ENCODE results near the gene ANKRD44. TPM values are rescaled to one million over a fixed set of nuclear protein-coding genes. Genes with fewer than 3 reads are reported as not detected.

The ANKRD44 gene
- total RNA-seq, 1 donor from 2014 or later: 3.4 TPM

DNA sequence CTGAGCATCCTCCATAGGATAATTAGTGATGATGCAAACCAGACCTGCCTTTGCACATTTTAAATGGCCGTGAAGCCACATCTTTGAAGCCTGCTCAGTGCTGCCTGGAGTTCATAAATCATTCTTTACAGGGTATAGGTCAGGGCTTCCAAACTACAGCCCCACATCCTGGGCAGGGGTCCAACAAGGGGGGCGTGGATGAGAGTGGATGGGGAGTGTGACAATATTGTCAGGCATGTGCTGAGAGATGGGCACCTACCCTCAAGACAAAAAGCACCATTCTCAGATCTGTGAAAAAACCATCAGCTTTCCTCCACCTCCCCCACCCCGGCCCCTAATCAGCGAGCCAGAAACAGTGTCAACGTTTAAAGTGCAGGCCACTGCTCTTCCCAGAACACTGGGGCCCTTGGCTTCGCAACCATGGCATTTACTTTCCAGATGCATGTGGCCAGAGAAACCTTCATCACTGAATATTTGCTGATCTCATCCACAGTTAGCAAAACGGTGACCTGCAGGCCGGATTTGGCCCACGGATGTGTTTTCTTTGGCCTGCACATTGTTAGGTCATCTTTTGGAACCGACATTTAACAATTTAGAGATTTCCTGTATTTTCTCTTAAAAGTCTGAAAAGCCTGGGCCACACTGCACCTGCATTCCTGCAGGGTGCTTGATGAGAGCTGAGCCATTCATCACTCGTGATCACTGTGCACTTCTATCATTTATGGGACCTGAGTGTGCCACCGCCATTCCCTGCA, 130.7 kb downstream of the ANKRD44 start:
- Mint-ChIP-seq H3K4me1 (peaks cover 4% of the 10 kb centered on the region), H3K9me3 (no peaks in the 10 kb centered on the region), H3K27ac (no peak overlapping the region), H3K36me3 (no peaks in the 10 kb centered on the region), H3K4me3 (no peak overlapping the region), H3K27me3 (ENCODE audit: insufficient read depth, low read depth) (peaks cover 2% of the 10 kb centered on the region)
- Histone ChIP-seq H3K9me3 (ENCODE audit: low read depth) (no peaks in the 10 kb centered on the region), H3K79me2 (ENCODE audit: low read depth) (no peaks in the 10 kb centered on the region), H2AFZ (replicated peaks) (peak overlapping the region; percentile 19), H3F3A (ENCODE audit: low read depth) (peaks cover 3% of the 10 kb centered on the region), H4K20me1 (ENCODE audit: low read depth) (no peaks in the 10 kb centered on the region), H3K4me1 (peaks cover 4% of the 10 kb centered on the region), H3K4me2 (no peak overlapping the region), H3K27ac (no peak overlapping the region), H3K36me3 (no peaks in the 10 kb centered on the region), H3K9ac (no peak overlapping the region), H3K4me3 (no peak overlapping the region), H3K27me3 (no peaks in the 10 kb centered on the region)
- DNase-seq (ENCODE audit: low spot score): no peak
- TF ChIP-seq EZH2phosphoT487 (IDR thresholded peaks at IDR 0.05) (no peak), EZH2 (IDR thresholded peaks at IDR 0.05) (no peak)
- TF ChIP-seq, protein P1, sequence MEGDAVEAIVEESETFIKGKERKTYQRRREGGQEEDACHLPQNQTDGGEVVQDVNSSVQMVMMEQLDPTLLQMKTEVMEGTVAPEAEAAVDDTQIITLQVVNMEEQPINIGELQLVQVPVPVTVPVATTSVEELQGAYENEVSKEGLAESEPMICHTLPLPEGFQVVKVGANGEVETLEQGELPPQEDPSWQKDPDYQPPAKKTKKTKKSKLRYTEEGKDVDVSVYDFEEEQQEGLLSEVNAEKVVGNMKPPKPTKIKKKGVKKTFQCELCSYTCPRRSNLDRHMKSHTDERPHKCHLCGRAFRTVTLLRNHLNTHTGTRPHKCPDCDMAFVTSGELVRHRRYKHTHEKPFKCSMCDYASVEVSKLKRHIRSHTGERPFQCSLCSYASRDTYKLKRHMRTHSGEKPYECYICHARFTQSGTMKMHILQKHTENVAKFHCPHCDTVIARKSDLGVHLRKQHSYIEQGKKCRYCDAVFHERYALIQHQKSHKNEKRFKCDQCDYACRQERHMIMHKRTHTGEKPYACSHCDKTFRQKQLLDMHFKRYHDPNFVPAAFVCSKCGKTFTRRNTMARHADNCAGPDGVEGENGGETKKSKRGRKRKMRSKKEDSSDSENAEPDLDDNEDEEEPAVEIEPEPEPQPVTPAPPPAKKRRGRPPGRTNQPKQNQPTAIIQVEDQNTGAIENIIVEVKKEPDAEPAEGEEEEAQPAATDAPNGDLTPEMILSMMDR (IDR thresholded peaks at IDR 0.05): no peak

DNA sequence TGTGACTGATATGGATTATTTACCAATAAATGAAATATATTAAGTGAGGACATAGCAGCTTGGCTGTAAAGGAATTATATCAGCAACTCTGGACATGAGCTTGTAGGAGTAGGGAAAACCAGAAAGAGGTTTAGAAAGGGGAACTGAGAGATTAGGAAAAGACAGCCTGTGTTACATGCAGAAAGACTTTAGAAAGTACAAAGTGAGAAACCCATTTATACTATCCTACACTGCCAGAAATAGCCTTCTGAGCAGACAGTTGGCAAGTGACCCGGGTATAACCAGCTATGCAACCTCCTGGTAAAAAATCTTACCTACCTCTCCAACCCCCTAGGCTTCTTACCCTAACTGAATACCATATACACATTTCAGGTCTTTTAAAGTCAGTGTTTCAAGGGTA, 134.1 kb downstream of the ANKRD44 start:
- Histone ChIP-seq H4K20me1 (ENCODE audit: low read depth) (no peaks in the 10 kb centered on the region), H3K27me3 (no peaks in the 10 kb centered on the region), H3K4me1 (no peaks in the 10 kb centered on the region), H3K27ac (no peak overlapping the region), H2AFZ (replicated peaks) (no peak overlapping the region), H3K79me2 (ENCODE audit: low read depth) (no peaks in the 10 kb centered on the region), H3K9ac (no peak overlapping the region), H3K9me3 (ENCODE audit: low read depth) (no peaks in the 10 kb centered on the region), H3K36me3 (no peaks in the 10 kb centered on the region), H3F3A (ENCODE audit: low read depth) (no peaks in the 10 kb centered on the region), H3K4me2 (no peak overlapping the region), H3K4me3 (no peak overlapping the region)
- DNase-seq (ENCODE audit: low spot score): no peak
- Mint-ChIP-seq H3K4me3 (no peak overlapping the region), H3K4me1 (peaks cover 4% of the 10 kb centered on the region), H3K27ac (no peak overlapping the region), H3K36me3 (no peaks in the 10 kb centered on the region), H3K27me3 (ENCODE audit: insufficient read depth, low read depth) (no peaks in the 10 kb centered on the region), H3K9me3 (no peaks in the 10 kb centered on the region)
- TF ChIP-seq, protein P1 (IDR thresholded peaks at IDR 0.05): no peak
- TF ChIP-seq EZH2phosphoT487 (IDR thresholded peaks at IDR 0.05) (no peak), EZH2 (IDR thresholded peaks at IDR 0.05) (no peak)

DNA sequence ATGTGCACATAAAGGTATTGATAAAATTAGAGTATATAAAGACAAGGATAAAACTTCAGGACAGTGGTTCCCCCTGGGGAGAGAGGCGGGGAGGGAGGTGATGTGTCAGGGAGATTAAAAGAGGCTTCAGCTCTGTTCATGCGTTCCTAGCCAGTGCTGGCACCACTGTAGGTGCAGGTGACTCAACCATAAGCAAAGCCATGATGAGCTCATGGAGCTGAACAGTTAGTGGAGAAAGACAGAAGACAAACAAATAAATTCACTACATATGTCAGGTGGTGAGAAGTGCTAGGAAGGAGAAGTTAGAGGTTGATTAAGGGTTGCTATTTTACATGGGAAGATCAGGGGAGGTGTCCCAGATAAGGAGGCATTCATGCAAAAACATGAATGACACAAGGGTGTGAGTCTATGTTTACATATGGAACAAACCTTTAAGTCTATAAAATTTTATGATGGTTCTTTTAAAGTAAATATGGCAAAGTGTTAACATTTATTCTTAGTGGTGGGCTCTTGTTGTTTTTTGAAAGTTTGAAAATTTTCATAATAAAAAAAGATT, 136.0 kb downstream of the ANKRD44 start:
- Mint-ChIP-seq H3K4me3 (no peak overlapping the region), H3K4me1 (no peaks in the 10 kb centered on the region), H3K27ac (no peak overlapping the region), H3K9me3 (no peaks in the 10 kb centered on the region), H3K36me3 (no peaks in the 10 kb centered on the region), H3K27me3 (ENCODE audit: insufficient read depth, low read depth) (no peaks in the 10 kb centered on the region)
- Histone ChIP-seq H3K27ac (no peak overlapping the region), H4K20me1 (ENCODE audit: low read depth) (no peaks in the 10 kb centered on the region), H3K27me3 (no peaks in the 10 kb centered on the region), H2AFZ (replicated peaks) (no peak overlapping the region), H3K79me2 (ENCODE audit: low read depth) (no peaks in the 10 kb centered on the region), H3K9ac (no peak overlapping the region), H3K36me3 (no peaks in the 10 kb centered on the region), H3K4me2 (no peak overlapping the region), H3K9me3 (ENCODE audit: low read depth) (no peaks in the 10 kb centered on the region), H3K4me3 (no peak overlapping the region), H3F3A (ENCODE audit: low read depth) (no peaks in the 10 kb centered on the region), H3K4me1 (no peaks in the 10 kb centered on the region)
- TF ChIP-seq EZH2 (IDR thresholded peaks at IDR 0.05) (no peak), EZH2phosphoT487 (IDR thresholded peaks at IDR 0.05) (no peak)
- TF ChIP-seq, protein P1 (IDR thresholded peaks at IDR 0.05): no peak
- DNase-seq (ENCODE audit: low spot score): no peak
